SJSA1 (cell line): ENCODE measurements around the gene SCP2. TPM values are rescaled to one million over a fixed set of nuclear protein-coding genes. Genes with fewer than 3 reads are reported as not detected.

ENCODE experiments used
- DNase-seq, 2 experiments: peaks; one replicate each; pipeline ENCODE4 v3.0.0-alpha.2; 2015 to 2020; ENCODE audit warnings: low spot score in 2 of 2, low read depth in 1 of 2
- H3K27ac ChIP-seq: fragments of 250-450 bp; sonication (Bioruptor Pico); 2 replicates; pipeline ENCODE4 v1.5.1; 2020; ENCODE audit warnings: mild to moderate bottlenecking, moderate library complexity
- H3K27me3 ChIP-seq: fragments of 250-450 bp; sonication (Bioruptor Pico); replicated peaks from 2 replicates; pipeline ENCODE4 v1.5.1; 2020; ENCODE audit warnings: mild to moderate bottlenecking, moderate library complexity
- H3K36me3 ChIP-seq: fragments of 250-450 bp; sonication (Bioruptor Pico); 2 replicates; pipeline ENCODE4 v1.5.1; 2020; ENCODE audit warnings: mild to moderate bottlenecking
- H3K4me1 ChIP-seq: fragments of 250-450 bp; sonication (Bioruptor Pico); replicated peaks from 2 replicates; pipeline ENCODE4 v1.6.1; 2021; ENCODE audit warnings: mild to moderate bottlenecking
- H3K4me3 ChIP-seq: fragments of 250-450 bp; sonication (Bioruptor Pico); 2 replicates; pipeline ENCODE4 v1.5.1; 2020; ENCODE audit warnings: mild to moderate bottlenecking
- H3K9me3 ChIP-seq: fragments of 250-450 bp; sonication (Bioruptor Pico); replicated peaks from 2 replicates; pipeline ENCODE4 v1.5.1; 2020; ENCODE audit warnings: mild to moderate bottlenecking
- total RNA-seq: library from RNA; depleted of rRNA; stranded (reverse); fragments of >200 nt; shearing (Covaris generic); gene quantifications from 2 replicates; pipeline ENCODE4 v1.2.3, GENCODE V29; 2014

SCP2 gene
- total RNA-seq, 1 experiment from 2014 or later = 288 TPM

DNA sequence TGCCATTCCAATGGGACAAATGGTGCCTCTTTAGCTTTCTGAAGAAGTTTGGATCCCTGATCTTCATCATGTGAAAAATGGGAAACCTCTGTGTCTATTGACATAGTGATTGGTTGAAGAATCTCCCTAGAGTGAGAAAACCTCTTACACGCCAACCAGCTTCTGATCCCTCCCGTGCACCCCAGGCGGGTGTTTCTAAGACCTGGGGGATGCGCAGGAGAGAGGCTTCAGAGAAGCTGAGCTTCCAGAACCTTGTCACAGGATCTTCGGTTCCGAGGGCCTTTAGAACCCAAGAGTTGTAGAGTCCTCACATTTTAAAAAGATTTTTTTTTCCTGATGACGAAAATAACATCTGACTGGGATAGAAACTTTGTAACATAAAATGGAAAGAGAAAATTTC, 146.2 kb downstream of the SCP2 start:
- H3K4me3 ChIP-seq = no peak overlapping the region
- no peaks in the 10 kb centered on the region for H3K9me3 ChIP-seq
- H3K27ac ChIP-seq = no peak overlapping the region
- no peaks in the 10 kb centered on the region for H3K4me1 ChIP-seq
- DNase-seq = no peak
- H3K36me3 ChIP-seq = no peaks in the 10 kb centered on the region
- H3K27me3 ChIP-seq = no peaks in the 10 kb centered on the region

DNA sequence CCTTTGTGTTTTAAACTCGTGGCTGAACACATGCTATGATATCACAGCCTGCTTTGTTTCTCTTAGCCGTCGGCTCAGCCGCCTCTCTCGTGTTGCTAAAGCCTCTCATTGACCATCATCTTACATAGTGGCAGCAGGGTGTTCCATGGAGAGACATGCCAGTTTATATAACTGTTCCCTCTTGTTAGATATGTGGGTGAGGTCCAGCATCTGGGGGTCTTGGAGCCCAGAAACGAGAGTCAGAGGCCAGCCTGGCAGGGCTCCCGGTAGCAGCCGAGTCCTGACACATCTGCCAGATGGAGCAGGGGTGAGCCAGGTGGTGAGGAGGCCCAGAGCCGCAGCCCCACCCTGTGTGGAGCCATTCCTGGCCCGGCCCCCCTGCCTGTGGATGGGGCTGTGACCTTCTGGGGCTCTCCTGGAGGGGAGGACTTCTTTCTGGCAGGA, 146.8 kb downstream of the SCP2 start:
- Histone ChIP-seq H3K36me3 (no peaks in the 10 kb centered on the region), H3K4me1 (no peaks in the 10 kb centered on the region)
- DNase-seq = no peak

DNA sequence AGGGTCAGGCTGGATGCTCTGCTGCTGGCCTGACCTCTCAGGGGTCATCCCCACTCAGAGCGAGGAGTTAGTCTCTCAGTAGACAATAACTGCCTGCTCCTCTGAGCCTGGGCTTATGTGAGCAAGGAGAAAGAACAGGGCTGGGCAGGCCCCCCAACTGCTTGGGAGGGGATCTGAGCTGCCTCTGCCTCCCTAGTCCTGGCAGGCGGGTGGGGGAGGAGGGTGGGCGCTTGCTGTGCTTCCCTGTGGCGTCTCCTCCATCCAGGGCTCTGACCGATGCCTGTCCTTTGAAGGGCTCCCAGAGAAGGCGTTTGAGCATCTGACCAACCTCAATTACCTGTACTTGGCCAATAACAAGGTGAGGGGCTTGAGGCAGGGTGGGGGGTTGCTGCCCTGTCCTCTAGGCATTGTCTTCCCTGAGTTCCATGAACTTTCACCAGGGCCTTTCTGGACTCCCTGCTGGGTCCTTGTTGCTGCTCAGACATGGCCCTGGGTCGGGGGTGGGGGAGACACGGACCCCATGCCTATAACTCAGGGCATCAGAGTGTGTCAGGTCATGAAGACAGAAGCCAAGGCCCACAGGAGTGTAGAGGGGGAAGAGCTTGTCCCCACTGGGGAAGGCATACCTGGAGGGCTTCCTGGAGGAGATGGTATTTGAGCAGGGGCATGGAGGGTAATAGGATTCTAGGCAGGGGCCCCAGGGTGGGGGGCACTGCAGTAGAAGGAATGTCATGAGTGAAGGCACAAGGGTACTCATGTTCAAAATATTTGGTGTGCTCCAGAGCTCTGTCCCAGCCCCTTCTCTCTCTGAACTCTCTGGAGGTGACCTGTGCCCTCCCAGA, 147.5 kb downstream of the SCP2 start:
- no peaks in the 10 kb centered on the region for H3K9me3 ChIP-seq
- no peaks in the 10 kb centered on the region for H3K4me1 ChIP-seq
- no peaks in the 10 kb centered on the region for H3K27me3 ChIP-seq
- no peak overlapping the region for H3K27ac ChIP-seq
- no peak overlapping the region for H3K4me3 ChIP-seq
- no peak for DNase-seq
- H3K36me3 ChIP-seq = no peaks in the 10 kb centered on the region

More for the DNA sequence above, 146.8 kb downstream of the SCP2 start:
- Histone ChIP-seq H3K27me3 (no peaks in the 10 kb centered on the region), H3K27ac (no peak overlapping the region), H3K9me3 (no peaks in the 10 kb centered on the region), H3K4me3 (no peak overlapping the region)

DNA sequence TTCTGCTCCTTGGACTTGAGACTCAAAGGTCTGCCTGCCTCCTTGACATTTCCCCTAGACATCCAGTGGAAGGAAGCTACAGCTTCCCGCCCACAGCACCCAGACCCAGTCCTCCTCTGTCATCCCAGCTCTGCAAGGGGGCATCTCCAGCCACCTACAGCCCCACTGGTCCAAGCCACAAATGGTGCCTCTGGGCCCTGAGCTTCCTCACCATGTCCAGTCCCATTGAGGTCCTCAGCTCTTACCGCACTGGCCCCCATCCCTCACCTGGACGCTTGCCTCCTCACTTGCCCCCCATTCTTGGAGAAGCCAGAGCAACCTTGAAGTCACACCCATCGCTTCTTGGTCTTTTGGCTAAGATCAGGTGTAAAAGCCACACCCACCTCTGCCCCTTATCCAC, 148.1 kb downstream of the SCP2 start:
- no peak overlapping the region for H3K4me3 ChIP-seq
- no peaks in the 10 kb centered on the region for H3K36me3 ChIP-seq
- H3K9me3 ChIP-seq = no peaks in the 10 kb centered on the region
- DNase-seq = no peak
- H3K27ac ChIP-seq = no peak overlapping the region
- H3K27me3 ChIP-seq = no peaks in the 10 kb centered on the region
- no peaks in the 10 kb centered on the region for H3K4me1 ChIP-seq

DNA sequence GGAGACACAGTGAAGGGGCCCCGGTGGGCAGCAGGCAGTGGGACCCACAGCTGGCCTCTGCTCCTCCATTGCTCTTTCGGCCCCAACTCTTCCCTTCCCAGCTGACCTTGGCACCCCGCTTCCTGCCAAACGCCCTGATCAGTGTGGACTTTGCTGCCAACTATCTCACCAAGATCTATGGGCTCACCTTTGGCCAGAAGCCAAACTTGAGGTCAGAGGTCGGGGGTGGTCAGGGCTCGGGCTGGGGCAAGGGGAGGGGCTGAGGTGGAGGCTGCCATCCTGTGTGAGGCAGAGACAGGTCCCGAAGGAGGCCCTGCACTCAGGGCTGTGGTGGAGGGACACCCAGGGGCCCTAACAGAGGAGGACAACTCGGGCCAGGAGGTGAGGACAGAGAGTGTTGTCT, 148.7 kb downstream of the SCP2 start:
- no peaks in the 10 kb centered on the region for H3K27me3 ChIP-seq
- no peaks in the 10 kb centered on the region for H3K9me3 ChIP-seq
- no peak for DNase-seq
- no peaks in the 10 kb centered on the region for H3K4me1 ChIP-seq
- H3K4me3 ChIP-seq = no peak overlapping the region
- no peak overlapping the region for H3K27ac ChIP-seq
- no peaks in the 10 kb centered on the region for H3K36me3 ChIP-seq

DNA sequence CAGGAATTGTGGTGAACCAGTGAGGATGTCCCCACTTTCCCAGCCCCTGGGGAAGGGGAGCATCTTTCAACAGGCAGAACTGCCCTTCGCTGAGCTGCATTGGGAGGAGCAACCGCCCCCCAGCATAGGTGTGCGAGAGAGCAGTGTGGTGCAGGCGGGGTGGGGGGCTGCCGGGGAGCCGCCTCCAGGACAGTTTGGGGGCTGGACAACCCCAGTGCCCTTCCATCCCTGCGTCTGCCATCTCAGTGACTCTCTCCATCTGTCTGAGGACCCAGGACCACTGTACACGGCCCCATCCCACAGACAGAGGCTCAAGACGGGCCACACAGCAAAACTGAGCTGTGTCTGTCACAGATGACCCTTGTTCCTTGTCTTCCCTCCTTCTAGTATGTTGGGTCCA, 149.1 kb downstream of the SCP2 start:
- H3K36me3 ChIP-seq = no peaks in the 10 kb centered on the region
- no peak for DNase-seq
- H3K9me3 ChIP-seq = no peaks in the 10 kb centered on the region
- no peak overlapping the region for H3K27ac ChIP-seq
- no peaks in the 10 kb centered on the region for H3K27me3 ChIP-seq
- no peaks in the 10 kb centered on the region for H3K4me1 ChIP-seq
- H3K4me3 ChIP-seq = no peak overlapping the region

DNA sequence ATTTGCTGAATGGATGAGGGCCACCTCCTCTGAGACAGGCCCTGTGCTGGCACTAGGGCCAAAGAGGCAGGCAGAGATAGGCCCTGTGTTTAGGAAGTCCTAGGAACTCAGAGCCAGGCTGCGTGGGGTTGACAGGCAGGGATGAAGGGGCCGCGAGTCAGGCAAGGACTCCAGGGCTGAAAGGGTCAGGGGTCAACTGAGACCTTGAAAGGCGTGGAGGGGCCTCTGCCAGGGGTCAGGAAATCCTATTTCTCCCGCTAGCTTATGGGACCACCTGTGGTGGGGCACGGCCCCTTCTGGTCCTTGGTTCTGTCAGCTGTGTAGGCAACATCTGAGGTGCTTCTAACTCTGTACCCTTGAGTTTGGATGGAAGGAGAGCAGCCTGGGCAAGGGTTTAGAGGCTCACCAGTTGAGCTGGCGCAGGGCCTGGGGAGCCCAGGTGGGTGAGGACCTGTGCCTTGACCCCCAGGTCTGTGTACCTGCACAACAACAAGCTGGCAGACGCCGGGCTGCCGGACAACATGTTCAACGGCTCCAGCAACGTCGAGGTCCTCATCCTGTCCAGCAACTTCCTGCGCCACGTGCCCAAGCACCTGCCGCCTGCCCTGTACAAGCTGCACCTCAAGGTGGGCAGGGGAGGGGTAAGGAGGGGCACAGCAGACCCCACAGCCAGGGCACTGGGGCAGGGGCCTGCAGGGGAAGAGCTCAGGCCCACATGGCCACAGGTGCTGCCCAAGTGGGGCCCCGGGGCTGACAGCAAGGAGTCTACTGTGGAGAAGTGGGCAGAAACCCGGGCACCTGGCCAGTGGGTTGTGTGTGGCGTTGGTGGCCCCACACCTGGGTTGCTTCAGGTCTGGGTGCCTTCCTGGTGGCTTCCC, 149.9 kb downstream of the SCP2 start:
- no peak overlapping the region for H3K27ac ChIP-seq
- no peak overlapping the region for H3K4me3 ChIP-seq
- H3K36me3 ChIP-seq = no peaks in the 10 kb centered on the region
- H3K4me1 ChIP-seq = no peaks in the 10 kb centered on the region
- H3K9me3 ChIP-seq = no peaks in the 10 kb centered on the region
- H3K27me3 ChIP-seq = no peaks in the 10 kb centered on the region
- no peak for DNase-seq

DNA sequence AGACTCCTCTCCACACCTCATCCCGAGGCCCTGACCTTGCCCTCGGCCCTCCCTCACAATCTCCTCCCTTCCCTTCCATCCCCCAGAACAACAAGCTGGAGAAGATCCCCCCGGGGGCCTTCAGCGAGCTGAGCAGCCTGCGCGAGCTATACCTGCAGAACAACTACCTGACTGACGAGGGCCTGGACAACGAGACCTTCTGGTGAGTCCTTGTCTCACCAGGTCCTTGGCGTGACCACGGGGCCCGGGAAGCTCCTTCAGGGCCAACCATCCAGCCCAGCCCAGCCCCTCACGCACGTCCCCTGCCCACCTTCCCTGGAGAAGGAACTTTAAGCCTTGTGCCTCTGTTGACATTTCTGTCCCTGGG, 150.5 kb downstream of the SCP2 start:
- H3K4me1 ChIP-seq = no peaks in the 10 kb centered on the region
- no peak overlapping the region for H3K27ac ChIP-seq
- H3K36me3 ChIP-seq = no peaks in the 10 kb centered on the region
- no peaks in the 10 kb centered on the region for H3K27me3 ChIP-seq
- H3K4me3 ChIP-seq = no peak overlapping the region
- no peak for DNase-seq
- no peaks in the 10 kb centered on the region for H3K9me3 ChIP-seq

DNA sequence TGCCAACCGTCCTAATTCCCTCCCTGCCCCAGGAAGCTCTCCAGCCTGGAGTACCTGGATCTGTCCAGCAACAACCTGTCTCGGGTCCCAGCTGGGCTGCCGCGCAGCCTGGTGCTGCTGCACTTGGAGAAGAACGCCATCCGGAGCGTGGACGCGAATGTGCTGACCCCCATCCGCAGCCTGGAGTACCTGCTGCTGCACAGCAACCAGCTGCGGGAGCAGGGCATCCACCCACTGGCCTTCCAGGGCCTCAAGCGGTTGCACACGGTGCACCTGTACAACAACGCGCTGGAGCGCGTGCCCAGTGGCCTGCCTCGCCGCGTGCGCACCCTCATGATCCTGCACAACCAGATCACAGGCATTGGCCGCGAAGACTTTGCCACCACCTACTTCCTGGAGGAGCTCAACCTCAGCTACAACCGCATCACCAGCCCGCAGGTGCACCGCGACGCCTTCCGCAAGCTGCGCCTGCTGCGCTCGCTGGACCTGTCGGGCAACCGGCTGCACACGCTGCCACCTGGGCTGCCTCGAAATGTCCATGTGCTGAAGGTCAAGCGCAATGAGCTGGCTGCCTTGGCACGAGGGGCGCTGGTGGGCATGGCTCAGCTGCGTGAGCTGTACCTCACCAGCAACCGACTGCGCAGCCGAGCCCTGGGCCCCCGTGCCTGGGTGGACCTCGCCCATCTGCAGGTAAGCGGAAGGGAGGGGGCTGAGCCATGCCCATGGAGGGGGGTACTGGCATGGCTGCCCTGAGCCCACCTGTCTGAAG, 151.4 kb downstream of the SCP2 start:
- Histone ChIP-seq H3K27me3 (no peaks in the 10 kb centered on the region), H3K9me3 (no peaks in the 10 kb centered on the region), H3K4me1 (no peaks in the 10 kb centered on the region), H3K27ac (no peak overlapping the region), H3K4me3 (no peak overlapping the region), H3K36me3 (no peaks in the 10 kb centered on the region)
- DNase-seq = no peak

DNA sequence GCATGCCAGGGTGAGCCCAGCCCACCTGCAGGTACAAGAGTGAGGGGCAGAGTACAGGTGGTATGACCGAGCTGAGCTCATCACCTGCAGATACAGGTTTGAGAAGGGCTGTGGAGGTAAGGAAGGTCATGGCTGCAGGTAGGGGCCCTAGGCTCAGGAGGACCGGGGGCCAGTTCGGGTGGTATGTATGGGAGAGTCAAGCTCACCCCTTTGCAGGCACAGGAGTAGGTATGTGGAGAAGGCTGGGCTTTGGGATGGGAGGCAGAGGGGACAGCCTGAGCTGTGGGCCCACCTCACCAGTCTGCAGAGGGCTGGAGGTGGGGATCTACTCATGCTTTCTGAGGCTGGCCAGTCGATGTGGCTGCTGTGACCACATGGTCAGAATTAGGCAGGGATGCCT, 152.2 kb downstream of the SCP2 start:
- no peaks in the 10 kb centered on the region for H3K36me3 ChIP-seq
- H3K27me3 ChIP-seq = no peaks in the 10 kb centered on the region
- H3K4me1 ChIP-seq = no peaks in the 10 kb centered on the region
- DNase-seq = no peak
- H3K9me3 ChIP-seq = no peaks in the 10 kb centered on the region
- no peak overlapping the region for H3K4me3 ChIP-seq
- H3K27ac ChIP-seq = no peak overlapping the region

DNA sequence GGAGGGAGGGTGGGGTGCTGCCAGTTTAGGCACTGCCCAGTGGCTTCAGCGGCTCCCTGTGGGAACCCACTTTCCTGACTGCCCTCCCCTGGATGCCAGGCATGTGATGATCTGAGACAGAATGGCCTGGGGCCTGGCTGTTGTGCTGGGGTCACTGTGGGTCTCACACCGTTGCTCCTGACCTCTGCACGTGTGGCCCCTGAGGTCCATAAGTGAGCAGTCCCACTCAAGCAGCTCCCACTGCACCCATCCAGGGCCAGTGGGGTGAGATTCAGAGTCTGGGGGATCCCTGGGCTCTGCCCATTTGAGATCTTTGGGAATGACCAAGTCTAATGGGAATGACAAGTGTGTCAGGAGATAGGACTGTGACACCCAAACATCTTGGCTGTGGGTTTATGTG, 153.0 kb downstream of the SCP2 start:
- no peak for DNase-seq
- no peaks in the 10 kb centered on the region for H3K36me3 ChIP-seq
- no peaks in the 10 kb centered on the region for H3K27me3 ChIP-seq
- H3K4me3 ChIP-seq = no peak overlapping the region
- no peak overlapping the region for H3K27ac ChIP-seq
- no peaks in the 10 kb centered on the region for H3K4me1 ChIP-seq
- H3K9me3 ChIP-seq = no peaks in the 10 kb centered on the region

DNA sequence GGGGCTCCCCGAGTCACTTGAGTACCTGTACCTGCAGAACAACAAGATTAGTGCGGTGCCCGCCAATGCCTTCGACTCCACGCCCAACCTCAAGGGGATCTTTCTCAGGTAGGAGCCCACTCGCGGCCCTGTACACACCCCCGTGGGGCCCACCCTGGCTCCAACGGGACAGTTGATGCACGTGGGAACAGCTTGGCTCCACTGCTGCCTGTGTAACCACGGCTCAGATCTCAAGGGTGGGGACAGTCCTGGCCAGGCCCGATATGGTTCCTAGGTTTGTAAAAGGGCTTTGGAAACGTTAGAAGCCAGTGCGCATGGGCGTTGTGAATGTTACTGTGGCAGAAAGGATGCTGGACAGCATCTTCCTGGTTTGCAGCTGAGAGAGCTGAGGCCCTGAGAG, 153.7 kb downstream of the SCP2 start:
- no peaks in the 10 kb centered on the region for H3K9me3 ChIP-seq
- no peak overlapping the region for H3K27ac ChIP-seq
- H3K36me3 ChIP-seq = no peaks in the 10 kb centered on the region
- H3K4me3 ChIP-seq = no peak overlapping the region
- DNase-seq = no peak
- H3K4me1 ChIP-seq = no peaks in the 10 kb centered on the region
- no peaks in the 10 kb centered on the region for H3K27me3 ChIP-seq

DNA sequence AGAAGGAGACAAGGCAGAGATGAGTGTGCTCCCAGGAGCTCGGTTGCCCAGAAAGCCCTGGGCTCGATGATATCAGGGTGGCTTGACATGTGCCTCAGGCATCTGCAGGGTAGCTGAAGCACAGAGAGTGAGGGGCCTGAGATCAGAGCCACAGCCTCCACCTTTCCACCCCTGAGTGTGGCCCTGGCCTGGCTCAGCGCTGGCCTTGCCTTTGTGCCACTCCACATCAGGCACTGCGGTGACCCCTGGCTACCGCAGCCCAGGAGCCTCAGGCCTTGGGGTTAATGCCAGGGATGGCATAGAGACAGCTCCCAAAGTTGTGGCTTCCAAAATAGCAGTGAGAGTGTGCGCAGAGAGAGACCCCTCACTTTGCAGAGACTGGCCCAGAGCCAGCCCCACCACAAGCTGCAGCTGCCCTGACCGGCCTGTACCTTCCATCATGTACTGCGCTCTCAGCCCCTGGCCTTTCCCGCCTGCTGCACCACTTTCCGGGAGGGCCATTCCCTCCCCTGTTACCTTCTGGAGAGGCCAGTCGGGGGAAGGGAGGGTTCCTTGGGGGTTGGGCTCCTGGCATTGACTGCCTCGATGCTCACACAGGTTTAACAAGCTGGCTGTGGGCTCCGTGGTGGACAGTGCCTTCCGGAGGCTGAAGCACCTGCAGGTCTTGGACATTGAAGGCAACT, 154.4 kb downstream of the SCP2 start:
- H3K36me3 ChIP-seq = no peaks in the 10 kb centered on the region
- no peaks in the 10 kb centered on the region for H3K27me3 ChIP-seq
- DNase-seq = no peak
- H3K4me3 ChIP-seq = no peak overlapping the region
- H3K4me1 ChIP-seq = no peaks in the 10 kb centered on the region
- H3K9me3 ChIP-seq = no peaks in the 10 kb centered on the region
- no peak overlapping the region for H3K27ac ChIP-seq
